Measurements from ENCODE around the gene ZNF474. TPM values are rescaled to one million over a fixed set of nuclear protein-coding genes. Genes with fewer than 3 reads are reported as not detected.

ZNF474 gene
- total and polyA plus RNA-seq, 4 donors, result 0.03 to 0.25 (median 0.23) TPM; not detected in 1

- TF ChIP-seq RXRA (IDR thresholded peaks at IDR 0.05) (no peak), FOXA2 (IDR thresholded peaks at IDR 0.05) (no peak), ATF3 (IDR thresholded peaks at IDR 0.05) (no peak), FOXA1 (IDR thresholded peaks at IDR 0.05) (no peak), TAF1 (conservative IDR thresholded peaks at IDR 0.05) (no peak), EGR1 (IDR thresholded peaks at IDR 0.05; ENCODE audit: low read depth in 2 of 2) (no peak)
- Histone ChIP-seq H3K4me3 (ENCODE audit: low read depth in 1 of 3, low read length in 3 of 3) (no peak overlapping the region), H3K9me3 (ENCODE audit: control insufficient read depth in 4 of 4, low read length in 3 of 4) (no peaks in the 10 kb centered on the region), H3K27ac (ENCODE audit: low read depth in 1 of 2, low read length in 2 of 2) (no peak overlapping the region), H3K9ac (ENCODE audit: low read depth in 1 of 2, low read length in 2 of 2) (no peak overlapping the region), H3K27me3 (ENCODE audit: control insufficient read depth in 4 of 4, insufficient read depth in 4 of 4, low read length in 3 of 4) (no peaks in the 10 kb centered on the region), H3K36me3 (ENCODE audit: control insufficient read depth in 4 of 4, insufficient read depth in 3 of 4, low read depth in 1 of 4, low read length in 3 of 4) (no peaks in the 10 kb centered on the region), H3K4me1 (ENCODE audit: control insufficient read depth in 4 of 4, insufficient read depth in 4 of 4, low read length in 3 of 4) (no peaks in the 10 kb centered on the region)
- 93% methylated on average over 1 of the region's 1 CpG for WGBS
- DNase-seq (ENCODE audit: low spot score), result no peak
These were observed 10.9 kb upstream of the ZNF474 start for GRCh38 chr5:122118356-122118948.

- 81% methylated on average over 3 of the region's 3 CpGs for WGBS
- DNase-seq (ENCODE audit: low spot score), result no peak
- Histone ChIP-seq H3K36me3 (ENCODE audit: control insufficient read depth in 4 of 4, insufficient read depth in 3 of 4, low read depth in 1 of 4, low read length in 3 of 4) (no peaks in the 10 kb centered on the region), H3K9me3 (ENCODE audit: control insufficient read depth in 4 of 4, low read length in 3 of 4) (no peaks in the 10 kb centered on the region), H3K27me3 (ENCODE audit: control insufficient read depth in 4 of 4, insufficient read depth in 4 of 4, low read length in 3 of 4) (no peaks in the 10 kb centered on the region), H3K9ac (ENCODE audit: low read depth in 1 of 2, low read length in 2 of 2) (no peak overlapping the region), H3K4me3 (ENCODE audit: low read depth in 1 of 3, low read length in 3 of 3) (no peak overlapping the region), H3K27ac (ENCODE audit: low read depth in 1 of 2, low read length in 2 of 2) (no peak overlapping the region), H3K4me1 (ENCODE audit: control insufficient read depth in 4 of 4, insufficient read depth in 4 of 4, low read length in 3 of 4) (no peaks in the 10 kb centered on the region)
- TF ChIP-seq RXRA (IDR thresholded peaks at IDR 0.05) (no peak), HNF4A (conservative IDR thresholded peaks at IDR 0.05) (no peak), MAX (IDR thresholded peaks at IDR 0.05) (no peak), JUND (IDR thresholded peaks at IDR 0.05) (no peak), SP1 (IDR thresholded peaks at IDR 0.05) (no peak), FOXA1 (IDR thresholded peaks at IDR 0.05) (no peak), TAF1 (conservative IDR thresholded peaks at IDR 0.05) (no peak), RAD21 (IDR thresholded peaks at IDR 0.05) (no peak), FOXA2 (IDR thresholded peaks at IDR 0.05) (no peak), HNF4G (IDR thresholded peaks at IDR 0.05) (no peak), GABPA (IDR thresholded peaks at IDR 0.05 in 1 of 2, conservative IDR thresholded peaks at IDR 0.05 in 1 of 2) (no peak), YY1 (IDR thresholded peaks at IDR 0.05) (no peak), NR2F2 (IDR thresholded peaks at IDR 0.05) (no peak), EGR1 (IDR thresholded peaks at IDR 0.05; ENCODE audit: low read depth in 2 of 2) (no peak), CTCF (IDR thresholded peaks at IDR 0.05; ENCODE audit: low read depth, low read length, missing input control) (no peak), ATF3 (IDR thresholded peaks at IDR 0.05) (no peak), REST (IDR thresholded peaks at IDR 0.05) (no peak)
These were observed 10.1 kb upstream of the ZNF474 start for GRCh38 chr5:122119205-122119604.

Data from liver (tissue), 9 donors.